Neural cell (in vitro differentiated cells): ENCODE data around the gene PIAS2. TPM values are rescaled to one million over a fixed set of nuclear protein-coding genes. Genes with fewer than 3 reads are reported as not detected.

Experiments
- H2AFZ ChIP-seq: fragments of 200-600, 300-800 bp; sonication (generic), shearing (Covaris generic); 2 replicates; pipeline ENCODE4 v1.6.0; 2014; ENCODE audit warnings: low read depth, mild to moderate bottlenecking, antibody characterized with exemption, low read length, moderate library complexity
- H3F3A ChIP-seq: fragments of 200-600 bp; shearing (Covaris generic); 2 replicates; pipeline ENCODE4 v1.6.1; 2016; ENCODE audit warnings: mild to moderate bottlenecking, moderate library complexity, mixed read lengths, antibody characterized with exemption, low read length; ENCODE audit not compliant: insufficient read depth, poor library complexity, severe bottlenecking
- H3K27ac ChIP-seq: fragments of 200-600, 300-800 bp; sonication (generic), shearing (Covaris generic); 2 replicates; pipeline ENCODE4 v1.5.1; 2014; ENCODE audit warnings: mild to moderate bottlenecking, low read length, moderate library complexity
- H3K27me3 ChIP-seq: fragments of 300-800, 200-600 bp; sonication (generic), shearing (Covaris generic); 2 replicates; pipeline ENCODE4 v1.6.0; 2014; ENCODE audit warnings: mild to moderate bottlenecking, low read depth, low read length, moderate library complexity; ENCODE audit not compliant: insufficient read depth
- H3K36me3 ChIP-seq: fragments of 300-800, 200-600 bp; sonication (generic), shearing (Covaris generic); 2 replicates; pipeline ENCODE4 v1.5.1; 2014; ENCODE audit warnings: mild to moderate bottlenecking, antibody characterized with exemption, low read length, moderate library complexity; ENCODE audit not compliant: insufficient read depth
- H3K4me2 ChIP-seq: fragments of 300-800, 200-600 bp; sonication (generic), shearing (Covaris generic); 2 replicates; pipeline ENCODE4 v1.6.0; 2014; ENCODE audit warnings: mild to moderate bottlenecking, low read length
- H3K4me3 ChIP-seq: fragments of 300-800, 200-600 bp; sonication (generic), shearing (Covaris generic); 2 replicates; pipeline ENCODE4 v1.5.1; 2014; ENCODE audit warnings: mild to moderate bottlenecking, low read length, moderate library complexity
- H3K79me2 ChIP-seq: fragments of 200-600 bp; shearing (Covaris generic); replicated peaks from 2 replicates; pipeline ENCODE4 v1.6.0; 2014; ENCODE audit warnings: mild to moderate bottlenecking, low read length, moderate library complexity; ENCODE audit not compliant: insufficient read depth
- H3K9ac ChIP-seq: fragments of 300-800, 200-600 bp; sonication (generic), shearing (Covaris generic); 2 replicates; pipeline ENCODE4 v1.6.1; 2016; ENCODE audit warnings: mild to moderate bottlenecking, low read length, mixed read lengths
- H3K9me2 ChIP-seq: fragments of 200-600 bp; shearing (Covaris generic); 2 replicates; pipeline ENCODE4 v1.6.1; 2016; ENCODE audit warnings: mild to moderate bottlenecking, low read length, mixed read lengths; ENCODE audit not compliant: insufficient read depth
- H3K9me3 ChIP-seq: fragments of 200-600, 300-800 bp; sonication (generic), shearing (Covaris generic); 2 replicates; pipeline ENCODE4 v1.6.1; 2016; ENCODE audit warnings: mild to moderate bottlenecking, mixed run types, low read length, moderate library complexity, mixed read lengths
- H4K20me1 ChIP-seq: fragments of 200-600 bp; shearing (Covaris generic); 2 replicates; pipeline ENCODE4 v1.6.1; 2016; ENCODE audit warnings: mild to moderate bottlenecking, mixed run types; ENCODE audit not compliant: insufficient read depth
- EP300 ChIP-seq: fragments of 450-650 bp; conservative IDR thresholded peaks from 2 replicates; pipeline ENCODE4 v1.6.1; 2014; ENCODE audit warnings: antibody characterized with exemption, mild to moderate bottlenecking, moderate library complexity; ENCODE audit not compliant: poor library complexity, severe bottlenecking
- EZH2 ChIP-seq: fragments of 200-600, 300-800 bp; shearing (Covaris generic), sonication (generic); IDR thresholded peaks from 2 replicates; pipeline ENCODE4 v1.6.1; 2014; ENCODE audit warnings: antibody characterized with exemption, low read length, borderline replicate concordance, mild to moderate bottlenecking; ENCODE audit not compliant: insufficient read depth, poor library complexity, severe bottlenecking
- MXI1 ChIP-seq: fragments of 450-650 bp; conservative IDR thresholded peaks from 2 replicates; pipeline ENCODE4 v1.6.1; 2014; ENCODE audit warnings: antibody characterized with exemption, mild to moderate bottlenecking; ENCODE audit not compliant: poor library complexity, severe bottlenecking
- POLR2AphosphoS5 ChIP-seq: IDR thresholded peaks from 2 replicates; pipeline ENCODE4 v1.6.1; 2012
- RAD21 ChIP-seq: fragments of 450-650 bp; conservative IDR thresholded peaks from 2 replicates; pipeline ENCODE4 v1.6.1; 2014; ENCODE audit warnings: antibody characterized with exemption, mild to moderate bottlenecking, moderate library complexity
- SMC3 ChIP-seq: fragments of 450-650 bp; conservative IDR thresholded peaks from 2 replicates; pipeline ENCODE4 v1.6.1; 2014; ENCODE audit warnings: antibody characterized with exemption, mild to moderate bottlenecking, moderate library complexity; ENCODE audit not compliant: poor library complexity
- TAF1 ChIP-seq: IDR thresholded peaks from 2 replicates; pipeline ENCODE4 v1.6.1; 2012; ENCODE audit warnings: low read depth
- polyA plus RNA-seq: library from polyadenylated mRNA; depleted of rRNA; stranded (reverse); fragments of >200 nt; gene quantifications from 2 replicates; pipeline ENCODE4 v1.2.3, GENCODE V29; 2014
- TF ChIP-seq, protein P1 (sequence below): IDR thresholded peaks from 2 replicates; pipeline ENCODE4 v1.6.1; 2012; ENCODE audit warnings: borderline replicate concordance
- TF ChIP-seq, protein P2 (sequence below): fragments of 450-650 bp; IDR thresholded peaks from 2 replicates; pipeline ENCODE4 v1.5.1; 2014; ENCODE audit warnings: antibody characterized with exemption, mild to moderate bottlenecking, moderate library complexity; ENCODE audit not compliant: poor library complexity, severe bottlenecking

The PIAS2 gene
- polyA plus RNA-seq, 1 donor from 2014 or later = 32.1 TPM

DNA sequence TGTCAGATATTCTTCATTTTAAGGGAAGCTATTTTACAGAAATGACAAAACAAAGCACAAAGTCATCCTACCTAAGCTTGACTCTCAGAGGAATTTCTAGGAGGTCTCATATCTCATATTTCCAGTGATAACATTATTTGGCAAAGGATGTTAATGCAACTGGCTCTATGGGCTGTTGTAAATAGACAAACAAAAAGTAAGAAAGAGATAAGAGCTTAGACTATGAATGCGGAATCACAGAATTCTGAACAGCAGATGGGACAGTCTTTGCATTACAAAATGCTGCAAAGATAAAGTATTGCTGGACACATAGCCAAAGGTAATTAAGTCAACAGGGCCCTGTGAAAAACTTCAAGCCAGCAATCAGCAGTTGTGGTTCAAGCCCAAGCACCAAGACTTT lies 23.9 kb downstream of the PIAS2 start:
- Histone ChIP-seq H3K79me2 (no peaks in the 10 kb centered on the region), H3K9me3 (peaks cover 6% of the 10 kb centered on the region), H3F3A (no peaks in the 10 kb centered on the region), H3K27me3 (no peaks in the 10 kb centered on the region), H3K4me2 (no peak overlapping the region), H3K27ac (no peak overlapping the region), H3K4me3 (no peak overlapping the region), H3K9me2 (no peaks in the 10 kb centered on the region), H3K9ac (no peak overlapping the region), H3K36me3 (peaks cover 10% of the 10 kb centered on the region), H4K20me1 (no peaks in the 10 kb centered on the region), H2AFZ (no peak overlapping the region)
- TF ChIP-seq MXI1 = no peak
- TF ChIP-seq, protein P1, sequence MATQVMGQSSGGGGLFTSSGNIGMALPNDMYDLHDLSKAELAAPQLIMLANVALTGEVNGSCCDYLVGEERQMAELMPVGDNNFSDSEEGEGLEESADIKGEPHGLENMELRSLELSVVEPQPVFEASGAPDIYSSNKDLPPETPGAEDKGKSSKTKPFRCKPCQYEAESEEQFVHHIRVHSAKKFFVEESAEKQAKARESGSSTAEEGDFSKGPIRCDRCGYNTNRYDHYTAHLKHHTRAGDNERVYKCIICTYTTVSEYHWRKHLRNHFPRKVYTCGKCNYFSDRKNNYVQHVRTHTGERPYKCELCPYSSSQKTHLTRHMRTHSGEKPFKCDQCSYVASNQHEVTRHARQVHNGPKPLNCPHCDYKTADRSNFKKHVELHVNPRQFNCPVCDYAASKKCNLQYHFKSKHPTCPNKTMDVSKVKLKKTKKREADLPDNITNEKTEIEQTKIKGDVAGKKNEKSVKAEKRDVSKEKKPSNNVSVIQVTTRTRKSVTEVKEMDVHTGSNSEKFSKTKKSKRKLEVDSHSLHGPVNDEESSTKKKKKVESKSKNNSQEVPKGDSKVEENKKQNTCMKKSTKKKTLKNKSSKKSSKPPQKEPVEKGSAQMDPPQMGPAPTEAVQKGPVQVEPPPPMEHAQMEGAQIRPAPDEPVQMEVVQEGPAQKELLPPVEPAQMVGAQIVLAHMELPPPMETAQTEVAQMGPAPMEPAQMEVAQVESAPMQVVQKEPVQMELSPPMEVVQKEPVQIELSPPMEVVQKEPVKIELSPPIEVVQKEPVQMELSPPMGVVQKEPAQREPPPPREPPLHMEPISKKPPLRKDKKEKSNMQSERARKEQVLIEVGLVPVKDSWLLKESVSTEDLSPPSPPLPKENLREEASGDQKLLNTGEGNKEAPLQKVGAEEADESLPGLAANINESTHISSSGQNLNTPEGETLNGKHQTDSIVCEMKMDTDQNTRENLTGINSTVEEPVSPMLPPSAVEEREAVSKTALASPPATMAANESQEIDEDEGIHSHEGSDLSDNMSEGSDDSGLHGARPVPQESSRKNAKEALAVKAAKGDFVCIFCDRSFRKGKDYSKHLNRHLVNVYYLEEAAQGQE = no peak
- no peak for TF ChIP-seq EZH2
- TF ChIP-seq SMC3 = no peak
- TF ChIP-seq POLR2AphosphoS5 = no peak
- no peak for TF ChIP-seq TAF1
- no peak for TF ChIP-seq EP300
- no peak for TF ChIP-seq RAD21
- TF ChIP-seq, protein P2, sequence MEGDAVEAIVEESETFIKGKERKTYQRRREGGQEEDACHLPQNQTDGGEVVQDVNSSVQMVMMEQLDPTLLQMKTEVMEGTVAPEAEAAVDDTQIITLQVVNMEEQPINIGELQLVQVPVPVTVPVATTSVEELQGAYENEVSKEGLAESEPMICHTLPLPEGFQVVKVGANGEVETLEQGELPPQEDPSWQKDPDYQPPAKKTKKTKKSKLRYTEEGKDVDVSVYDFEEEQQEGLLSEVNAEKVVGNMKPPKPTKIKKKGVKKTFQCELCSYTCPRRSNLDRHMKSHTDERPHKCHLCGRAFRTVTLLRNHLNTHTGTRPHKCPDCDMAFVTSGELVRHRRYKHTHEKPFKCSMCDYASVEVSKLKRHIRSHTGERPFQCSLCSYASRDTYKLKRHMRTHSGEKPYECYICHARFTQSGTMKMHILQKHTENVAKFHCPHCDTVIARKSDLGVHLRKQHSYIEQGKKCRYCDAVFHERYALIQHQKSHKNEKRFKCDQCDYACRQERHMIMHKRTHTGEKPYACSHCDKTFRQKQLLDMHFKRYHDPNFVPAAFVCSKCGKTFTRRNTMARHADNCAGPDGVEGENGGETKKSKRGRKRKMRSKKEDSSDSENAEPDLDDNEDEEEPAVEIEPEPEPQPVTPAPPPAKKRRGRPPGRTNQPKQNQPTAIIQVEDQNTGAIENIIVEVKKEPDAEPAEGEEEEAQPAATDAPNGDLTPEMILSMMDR = no peak

DNA sequence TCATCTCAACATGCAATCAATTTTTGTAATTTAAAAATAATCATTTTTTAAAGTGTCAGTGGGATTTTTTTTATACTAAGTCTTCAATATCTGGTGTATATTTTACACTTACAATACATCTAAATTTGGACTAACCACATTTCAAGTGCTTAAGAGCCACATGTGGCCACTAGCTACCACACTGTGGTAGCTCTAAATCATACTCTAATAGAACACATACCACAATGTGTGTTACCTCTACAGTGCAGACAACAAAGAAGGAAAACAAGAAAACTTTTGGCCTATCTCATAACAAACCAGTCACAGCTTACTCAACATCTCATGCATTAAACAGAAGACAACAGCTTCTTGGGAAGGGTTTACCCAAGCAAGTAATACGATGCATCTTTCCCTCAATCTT lies 24.5 kb downstream of the PIAS2 start:
- Histone ChIP-seq H3F3A (no peaks in the 10 kb centered on the region), H2AFZ (no peak overlapping the region), H3K9me3 (peaks cover 7% of the 10 kb centered on the region), H3K27me3 (no peaks in the 10 kb centered on the region), H3K79me2 (no peaks in the 10 kb centered on the region), H3K4me2 (no peak overlapping the region), H3K9ac (no peak overlapping the region), H3K4me3 (no peak overlapping the region), H3K27ac (no peak overlapping the region), H3K36me3 (peaks cover 12% of the 10 kb centered on the region), H4K20me1 (no peaks in the 10 kb centered on the region), H3K9me2 (no peaks in the 10 kb centered on the region)
- TF ChIP-seq EZH2 (no peak), SMC3 (no peak), TAF1 (no peak), MXI1 (no peak), RAD21 (no peak)
- TF ChIP-seq, protein P2 = no peak
